ENCODE measurements around the gene FAM78B. TPM values are rescaled to one million over a fixed set of nuclear protein-coding genes. Genes with fewer than 3 reads are reported as not detected.

The FAM78B gene
- total and polyA plus RNA-seq, 2 experiments from 2014 or later = 0.77 TPM; not detected in 1

- Histone ChIP-seq H3K27me3 (no peaks in the 10 kb centered on the region), H3K9me3 (ENCODE audit: low read depth) (no peaks in the 10 kb centered on the region), H3K27ac (no peak overlapping the region), H2AFZ (no peak overlapping the region), H3K79me2 (no peaks in the 10 kb centered on the region), H3K4me3 (no peak overlapping the region), H3K4me1 (ENCODE audit: insufficient read depth) (no peaks in the 10 kb centered on the region), H4K20me1 (ENCODE audit: insufficient read depth, poor library complexity, severe bottlenecking) (no peaks in the 10 kb centered on the region), H3K9me2 (replicated peaks; ENCODE audit: insufficient read depth) (no peaks in the 10 kb centered on the region), H3K4me2 (no peak overlapping the region), H3K36me3 (replicated peaks; ENCODE audit: insufficient read depth, low read depth) (no peaks in the 10 kb centered on the region)
- WGBS (ENCODE audit: low lambda C conversion rate, missing lambda C conversion rate) = 34% methylated on average over 2 of the region's 2 CpGs
- TF ChIP-seq EZH2 (IDR thresholded peaks at IDR 0.05; ENCODE audit: borderline replicate concordance) = no peak
- no peak for TF ChIP-seq CTCF (IDR thresholded peaks at IDR 0.05; ENCODE audit: poor library complexity)
- no peak for TF ChIP-seq EZH2phosphoT487 (IDR thresholded peaks at IDR 0.05; ENCODE audit: low read depth, severe bottlenecking, unreplicated experiment)
- DNase-seq (ENCODE audit: low spot score) = peak; percentile 18
These were observed 97.4 kb downstream of the FAM78B start for GRCh38 chr1:166069390-166069789.

GRCh38 chr1:166066107-166066506 lies 100.7 kb downstream of the FAM78B start:
- Histone ChIP-seq H3K27ac (no peak overlapping the region), H3K9me2 (replicated peaks; ENCODE audit: insufficient read depth) (no peaks in the 10 kb centered on the region), H3K4me3 (no peak overlapping the region), H3K9me3 (ENCODE audit: low read depth) (no peaks in the 10 kb centered on the region), H3K27me3 (no peaks in the 10 kb centered on the region), H3K79me2 (no peaks in the 10 kb centered on the region), H4K20me1 (ENCODE audit: insufficient read depth, poor library complexity, severe bottlenecking) (no peaks in the 10 kb centered on the region), H3K36me3 (replicated peaks; ENCODE audit: insufficient read depth, low read depth) (no peaks in the 10 kb centered on the region), H3K4me2 (no peak overlapping the region), H2AFZ (no peak overlapping the region), H3K4me1 (ENCODE audit: insufficient read depth) (no peaks in the 10 kb centered on the region)
- DNase-seq (ENCODE audit: low spot score) = no peak
- no peak for TF ChIP-seq EZH2 (IDR thresholded peaks at IDR 0.05; ENCODE audit: borderline replicate concordance)
- TF ChIP-seq EZH2phosphoT487 (IDR thresholded peaks at IDR 0.05; ENCODE audit: low read depth, severe bottlenecking, unreplicated experiment) = no peak

GRCh38 chr1:166064951-166065350 lies 101.8 kb downstream of the FAM78B start:
- Histone ChIP-seq H3K27ac (no peak overlapping the region), H4K20me1 (ENCODE audit: insufficient read depth, poor library complexity, severe bottlenecking) (no peaks in the 10 kb centered on the region), H3K27me3 (no peaks in the 10 kb centered on the region), H3K9me2 (replicated peaks; ENCODE audit: insufficient read depth) (no peaks in the 10 kb centered on the region), H3K4me1 (ENCODE audit: insufficient read depth) (no peaks in the 10 kb centered on the region), H3K4me2 (no peak overlapping the region), H3K79me2 (no peaks in the 10 kb centered on the region), H3K36me3 (replicated peaks; ENCODE audit: insufficient read depth, low read depth) (no peaks in the 10 kb centered on the region), H2AFZ (no peak overlapping the region), H3K9me3 (ENCODE audit: low read depth) (no peaks in the 10 kb centered on the region), H3K4me3 (no peak overlapping the region)
- 35% methylated on average over 1 of the region's 1 CpG for WGBS (ENCODE audit: low lambda C conversion rate, missing lambda C conversion rate)
- DNase-seq (ENCODE audit: low spot score) = no peak
- no peak for TF ChIP-seq EZH2phosphoT487 (IDR thresholded peaks at IDR 0.05; ENCODE audit: low read depth, severe bottlenecking, unreplicated experiment)
- TF ChIP-seq EZH2 (IDR thresholded peaks at IDR 0.05; ENCODE audit: borderline replicate concordance) = no peak
- TF ChIP-seq CTCF (IDR thresholded peaks at IDR 0.05; ENCODE audit: poor library complexity) = no peak

GRCh38 chr1:166064313-166064926 lies 102.4 kb downstream of the FAM78B start:
- H3K36me3 ChIP-seq (replicated peaks; ENCODE audit: insufficient read depth, low read depth) = no peaks in the 10 kb centered on the region
- H4K20me1 ChIP-seq (ENCODE audit: insufficient read depth, poor library complexity, severe bottlenecking) = no peaks in the 10 kb centered on the region
- no peaks in the 10 kb centered on the region for H3K9me2 ChIP-seq (replicated peaks; ENCODE audit: insufficient read depth)
- no peak for DNase-seq (ENCODE audit: low spot score)
- no peaks in the 10 kb centered on the region for H3K9me3 ChIP-seq (ENCODE audit: low read depth)
- no peak overlapping the region for H3K27ac ChIP-seq
- no peak overlapping the region for H3K4me3 ChIP-seq
- no peaks in the 10 kb centered on the region for H3K27me3 ChIP-seq
- WGBS (ENCODE audit: low lambda C conversion rate, missing lambda C conversion rate) = 76% methylated on average over 4 of the region's 4 CpGs
- H3K79me2 ChIP-seq = no peaks in the 10 kb centered on the region
- H3K4me2 ChIP-seq = no peak overlapping the region
- H3K4me1 ChIP-seq (ENCODE audit: insufficient read depth) = no peaks in the 10 kb centered on the region
- no peak overlapping the region for H2AFZ ChIP-seq
- no peak for TF ChIP-seq EZH2 (IDR thresholded peaks at IDR 0.05; ENCODE audit: borderline replicate concordance)
- no peak for TF ChIP-seq EZH2phosphoT487 (IDR thresholded peaks at IDR 0.05; ENCODE audit: low read depth, severe bottlenecking, unreplicated experiment)
- TF ChIP-seq CTCF (IDR thresholded peaks at IDR 0.05; ENCODE audit: poor library complexity) = no peak
